T-helper 9 cell (primary cell): ENCODE measurements around the gene FBRS.
"Not testable (repeated sequence)": the region's sequence is repeated elsewhere in the genome, so short reads cannot be mapped to it uniquely, and the experiment has no call there.

Source experiments
- DNase-seq: peaks from one replicate; pipeline ENCODE4 v3.0.0-alpha.2; 2020

The FBRS gene

GRCh38 chr16:30700491-30700890 is 42.3 kb downstream of the FBRS start:
- no peak for DNase-seq

- no peak for DNase-seq
Observed at GRCh38 chr16:30700971-30701370, 42.7 kb downstream of the FBRS start.

GRCh38 chr16:30703071-30703470 is 44.8 kb downstream of the FBRS start:
- DNase-seq: not testable (repeated sequence)

- DNase-seq: no peak
Observed at GRCh38 chr16:30703971-30704370, 45.7 kb downstream of the FBRS start.

GRCh38 chr16:30706046-30706445 is 47.8 kb downstream of the FBRS start:
- DNase-seq: no peak

GRCh38 chr16:30710971-30711370 is 52.7 kb downstream of the FBRS start:
- DNase-seq: no peak

GRCh38 chr16:30711712-30712111 is 53.5 kb downstream of the FBRS start:
- DNase-seq: no peak

GRCh38 chr16:30715750-30716445 is 57.7 kb downstream of the FBRS start:
- DNase-seq: peak; percentile 12

- DNase-seq: no peak
Observed at GRCh38 chr16:30720086-30720485, 61.9 kb downstream of the FBRS start.
